ENCODE results near the gene MYO18A.

The MYO18A gene

DNA sequence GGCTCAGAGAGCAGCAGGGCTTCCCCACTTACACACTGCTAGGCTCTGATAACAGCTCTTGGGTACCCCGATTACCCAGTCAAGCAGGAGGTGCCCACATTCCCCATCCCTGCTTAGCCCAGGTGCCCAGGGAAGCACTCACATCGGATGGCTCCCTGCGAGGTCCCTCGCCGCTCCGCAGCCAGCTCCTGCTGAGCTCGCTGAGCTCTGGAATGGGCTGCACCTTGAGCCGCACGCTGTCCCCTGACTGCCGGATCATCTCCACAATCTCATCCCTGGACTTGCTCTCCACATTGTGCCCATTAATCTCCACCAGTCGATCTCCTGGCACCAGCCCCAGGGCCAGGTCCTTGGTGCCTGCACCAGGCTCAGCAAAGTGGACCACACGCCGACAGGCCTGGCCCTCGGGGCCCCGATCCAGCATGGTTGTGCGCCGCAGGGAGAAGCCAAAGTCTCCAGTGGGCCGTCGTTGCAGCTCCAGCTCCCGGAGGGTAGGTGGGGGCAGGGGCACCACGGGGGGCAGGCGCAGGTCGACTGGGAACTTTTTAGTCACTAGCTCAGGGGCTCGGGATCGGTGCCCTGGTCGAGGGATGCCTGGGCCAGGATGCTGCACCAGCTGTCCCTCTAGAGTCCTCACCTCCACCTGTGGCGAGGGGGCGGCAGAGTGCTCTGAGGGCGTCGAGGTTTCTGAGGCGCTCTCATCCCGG, 14.2 kb downstream of the MYO18A start:
- DNase-seq, result no peak

DNA sequence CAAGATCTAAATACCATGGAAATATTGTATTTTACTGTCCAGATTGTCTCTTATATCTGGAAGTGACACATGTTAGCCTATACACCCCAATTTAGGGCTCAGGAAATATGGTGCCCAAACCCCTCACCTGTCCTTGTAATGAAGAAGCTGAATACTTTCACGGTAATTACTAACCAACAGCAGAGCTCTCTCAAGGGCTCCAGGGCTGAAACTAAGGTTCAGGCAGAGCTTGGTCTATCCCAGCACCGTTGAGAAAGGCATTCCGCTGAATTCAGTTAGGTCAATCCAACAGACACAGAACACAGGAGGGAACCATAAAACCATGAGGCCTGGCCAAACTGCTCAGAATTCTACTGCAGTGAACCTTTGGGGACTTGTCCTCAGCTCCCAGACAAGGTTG, 14.9 kb downstream of the MYO18A start:
- no peak for DNase-seq

DNA sequence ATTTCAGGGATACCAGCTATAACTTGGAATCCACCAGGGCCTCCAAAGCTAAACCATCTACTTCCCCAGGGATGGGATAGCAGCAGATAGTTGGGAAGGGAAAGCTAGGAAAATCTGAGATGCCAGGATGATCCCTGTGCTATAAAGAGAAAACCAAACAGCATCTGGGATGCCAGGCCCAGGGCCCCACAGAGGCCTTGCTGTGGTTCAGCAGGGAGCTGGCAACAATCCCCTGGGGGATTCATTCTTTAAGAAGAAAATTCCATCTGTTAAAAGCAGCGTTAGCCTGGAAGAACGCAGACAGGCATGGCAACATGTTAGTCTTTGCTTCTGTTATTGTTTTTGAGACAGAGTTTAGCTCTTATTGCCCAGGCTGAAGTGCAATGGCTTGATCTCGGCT, 16.6 kb downstream of the MYO18A start:
- no peak for DNase-seq

DNA sequence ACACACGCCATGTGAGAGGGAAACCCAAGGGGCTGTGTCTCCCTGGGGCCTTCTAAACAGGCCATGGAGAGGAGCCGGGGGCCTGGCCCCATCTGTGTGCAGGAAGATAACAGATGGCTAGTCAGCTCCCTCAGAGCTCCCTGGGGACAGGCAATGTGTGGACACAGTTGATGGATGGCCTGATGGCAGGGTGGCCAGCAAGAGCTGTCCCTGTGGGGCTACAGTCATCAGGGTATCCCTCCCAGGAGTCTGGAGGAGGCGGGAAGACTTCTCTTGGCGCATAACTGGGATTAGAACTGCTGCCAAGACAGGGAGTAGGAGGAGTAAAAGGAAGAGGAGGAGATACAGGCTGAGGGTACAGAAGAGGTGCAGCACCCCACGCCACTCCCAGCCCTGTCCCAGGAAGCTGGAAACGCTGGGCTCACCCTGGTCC, 17.3 kb downstream of the MYO18A start:
- no peak for DNase-seq

DNA sequence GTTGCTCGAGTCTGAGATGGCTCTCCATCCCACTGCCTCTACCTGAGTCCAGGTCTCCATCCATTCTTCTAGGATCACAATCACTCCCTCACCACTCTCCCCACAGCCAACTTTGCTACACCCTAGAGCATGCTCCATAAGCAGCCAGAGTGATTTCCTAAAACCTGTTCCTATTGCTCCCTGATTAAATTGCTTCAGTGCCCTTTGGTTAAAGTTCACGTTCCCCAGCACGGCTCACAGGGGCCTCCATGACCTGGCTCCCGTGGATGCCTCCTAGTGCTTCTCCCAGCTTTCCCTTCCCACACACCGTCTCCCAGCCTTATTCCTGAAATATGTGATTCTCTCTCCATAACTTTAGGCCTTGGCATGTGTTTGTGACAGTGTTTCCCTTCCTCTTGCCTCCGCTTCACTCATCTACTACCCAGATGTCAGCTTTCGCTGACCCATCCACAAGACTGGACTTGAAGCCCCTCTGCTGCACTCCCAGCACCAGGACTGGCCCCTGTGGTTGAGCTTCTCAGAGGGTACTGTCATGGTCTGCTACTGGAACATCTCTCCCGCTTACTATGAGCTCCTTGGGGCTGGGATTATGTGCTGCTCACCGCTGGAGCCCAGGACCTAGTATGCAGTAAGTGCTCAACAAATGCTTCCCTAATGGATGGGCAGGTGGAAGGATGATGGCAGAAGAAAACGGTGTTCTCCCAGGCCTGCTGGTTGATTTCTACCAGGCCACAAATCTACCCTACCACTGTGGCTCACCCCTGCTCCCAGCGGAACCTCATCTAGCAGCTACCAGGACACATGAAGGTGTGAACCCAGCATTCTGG, 17.9 kb downstream of the MYO18A start:
- no peak for DNase-seq

DNA sequence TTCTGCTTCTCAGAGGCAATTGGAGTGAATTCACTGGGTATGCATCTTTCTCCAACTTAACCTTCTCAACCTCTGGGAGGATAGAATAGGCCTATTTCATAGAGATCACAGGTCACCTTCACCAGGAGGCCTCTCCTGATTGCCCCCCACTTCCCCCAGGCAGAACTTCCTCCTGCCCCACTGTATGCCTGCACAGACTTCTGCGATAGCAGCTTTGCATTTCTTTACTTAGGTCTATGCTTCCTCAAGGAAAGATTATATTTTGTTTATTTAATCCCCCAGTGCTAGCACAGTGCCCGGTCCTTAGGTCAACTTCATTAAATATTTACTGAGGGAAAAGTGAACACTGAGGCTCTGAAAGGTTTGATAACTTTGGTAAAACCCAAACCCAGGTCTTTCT, 19.9 kb downstream of the MYO18A start:
- DNase-seq, result no peak

DNA sequence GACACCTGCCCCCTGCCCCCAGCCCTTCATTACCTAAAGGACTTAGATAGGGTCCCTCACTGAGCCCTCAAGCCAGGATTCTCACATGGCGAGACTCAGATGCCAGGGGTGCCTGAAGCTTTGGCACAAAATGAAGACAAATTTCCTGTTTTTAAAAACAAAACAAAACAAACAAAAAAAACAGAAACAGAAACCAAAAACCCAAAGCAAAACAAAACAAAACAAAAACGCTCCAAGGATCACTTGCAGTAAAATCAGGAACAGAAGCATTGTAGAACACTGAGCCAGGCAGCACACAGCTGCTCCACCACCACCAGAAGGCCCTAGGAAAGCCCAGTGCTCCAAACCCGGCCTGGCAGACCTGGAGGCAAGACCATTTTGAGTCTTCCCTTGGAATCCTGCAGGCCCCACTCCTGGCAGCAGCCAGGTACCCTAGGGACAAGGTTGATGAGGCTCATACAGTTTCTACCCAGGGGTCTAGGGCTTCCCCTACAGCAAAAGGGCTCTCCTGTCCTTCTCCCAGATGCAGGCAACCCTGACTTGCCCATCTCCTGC, 20.8 kb downstream of the MYO18A start:
- DNase-seq, result no peak

DNA sequence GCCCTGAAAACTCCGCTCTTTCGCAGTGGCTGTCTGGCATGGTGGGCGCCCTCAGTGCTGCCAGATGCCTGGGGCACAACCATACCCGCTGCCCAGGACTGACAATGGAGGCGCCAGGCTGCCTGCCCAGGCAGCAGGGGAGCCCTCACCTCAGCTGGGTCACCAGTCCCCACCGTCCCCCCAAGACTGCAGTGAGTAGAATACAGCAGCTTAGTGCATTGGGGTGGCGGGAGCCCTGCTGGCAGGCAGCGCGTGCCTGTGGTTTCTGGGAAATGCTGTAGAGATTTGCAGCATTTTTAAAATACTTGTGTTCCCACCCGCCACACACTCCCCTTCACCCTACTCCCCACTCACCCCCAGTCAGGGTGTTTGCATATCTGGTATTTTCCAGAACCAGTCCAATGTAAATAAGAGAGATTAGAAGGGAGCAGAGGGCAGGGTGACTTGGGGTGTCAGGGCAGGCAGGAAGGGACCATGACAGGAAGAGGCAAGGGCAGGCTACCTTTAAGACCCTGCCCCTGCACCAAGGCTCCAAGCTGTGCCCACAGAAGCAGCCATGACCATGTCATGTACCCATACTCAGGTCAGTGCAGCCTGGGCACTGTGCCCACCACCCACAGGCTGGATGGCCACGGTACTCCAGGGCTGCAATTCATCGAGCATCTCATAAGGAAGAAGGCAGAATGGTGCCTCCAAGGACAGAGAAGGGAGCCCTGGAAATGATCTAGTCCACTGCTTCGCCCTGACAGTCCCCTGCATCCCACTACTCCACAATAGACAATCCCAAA, 21.5 kb downstream of the MYO18A start:
- peak in 22 of 51 donors; percentile 16 to 68 (median 38) for DNase-seq

DNA sequence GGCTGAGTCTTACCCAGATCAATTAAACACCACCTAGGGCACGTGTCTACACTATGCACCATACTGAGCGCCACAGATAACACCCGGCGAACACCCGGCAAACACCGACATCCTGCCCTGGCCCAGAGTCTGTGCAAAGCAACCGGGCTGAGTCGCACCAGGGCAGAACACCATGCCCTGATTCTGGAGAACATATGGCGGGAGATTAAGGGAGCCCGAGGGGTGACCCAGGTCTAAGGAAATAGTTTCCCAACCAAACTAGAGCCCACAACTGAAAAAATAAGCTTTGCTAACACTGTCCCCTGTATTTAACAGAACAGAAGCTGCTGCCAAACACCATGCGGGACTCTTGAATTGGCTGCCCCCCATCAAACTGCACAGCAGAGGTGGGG, 22.1 kb downstream of the MYO18A start:
- DNase-seq, result no peak

DNA sequence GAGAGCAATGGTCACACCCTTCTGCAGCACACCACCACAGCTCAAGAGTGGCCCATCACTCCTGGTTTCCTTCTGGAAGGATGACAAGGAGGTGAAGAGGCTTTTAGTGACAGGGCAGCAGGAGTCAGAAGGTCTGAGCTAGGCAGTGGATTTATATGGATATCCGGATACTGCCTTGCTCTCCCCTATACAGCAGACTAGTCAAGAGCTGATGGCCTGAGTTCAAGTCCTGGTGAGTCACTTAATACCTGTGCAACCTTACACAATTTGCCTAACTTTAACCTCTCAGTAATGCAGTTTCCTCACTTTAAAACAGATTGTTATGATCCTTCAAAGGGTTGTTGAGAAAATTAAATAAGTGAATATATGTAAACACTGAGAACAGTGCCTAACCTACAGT, 22.9 kb downstream of the MYO18A start:
- DNase-seq, result no peak

DNA sequence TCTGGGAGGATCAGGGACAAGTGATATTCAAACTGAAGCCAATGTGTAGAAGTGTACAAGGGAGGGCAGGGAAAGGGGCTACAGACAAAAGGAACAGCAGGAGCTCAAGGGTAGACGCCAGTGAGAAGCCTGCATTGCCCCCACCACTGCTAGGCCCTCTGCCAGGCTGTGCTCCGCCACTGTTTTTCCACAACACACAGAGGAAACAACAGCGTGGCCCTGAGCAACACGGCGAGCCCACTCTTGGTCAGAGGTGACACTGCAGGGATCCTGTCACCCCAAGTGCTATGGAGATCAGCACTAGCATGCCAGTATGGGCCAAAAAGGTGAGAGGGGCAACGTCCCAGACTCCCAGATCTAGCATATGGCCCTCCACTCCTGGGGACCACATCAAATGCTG, 23.4 kb downstream of the MYO18A start:
- peak in 5 of 51 donors; percentile 10 to 34 (median 25) for DNase-seq

DNA sequence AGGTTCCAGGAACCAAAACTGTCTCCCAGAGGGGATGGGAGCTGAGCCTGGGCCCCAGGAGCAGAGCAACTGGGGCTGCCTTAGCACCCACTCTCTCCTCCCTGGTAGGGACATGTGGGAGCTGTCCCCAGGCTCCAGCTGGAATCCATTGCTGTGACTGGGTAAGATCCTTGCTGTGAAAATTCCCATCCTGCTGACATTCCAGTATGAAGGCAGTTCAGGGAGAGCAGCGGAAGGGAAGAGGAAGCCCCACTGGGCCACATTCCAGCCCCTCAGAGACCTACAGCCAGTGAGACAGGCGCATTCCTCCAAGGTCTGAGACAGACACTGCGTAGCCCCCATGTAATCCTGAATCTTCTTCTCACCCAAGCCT, 24.2 kb downstream of the MYO18A start:
- no peak for DNase-seq

DNA sequence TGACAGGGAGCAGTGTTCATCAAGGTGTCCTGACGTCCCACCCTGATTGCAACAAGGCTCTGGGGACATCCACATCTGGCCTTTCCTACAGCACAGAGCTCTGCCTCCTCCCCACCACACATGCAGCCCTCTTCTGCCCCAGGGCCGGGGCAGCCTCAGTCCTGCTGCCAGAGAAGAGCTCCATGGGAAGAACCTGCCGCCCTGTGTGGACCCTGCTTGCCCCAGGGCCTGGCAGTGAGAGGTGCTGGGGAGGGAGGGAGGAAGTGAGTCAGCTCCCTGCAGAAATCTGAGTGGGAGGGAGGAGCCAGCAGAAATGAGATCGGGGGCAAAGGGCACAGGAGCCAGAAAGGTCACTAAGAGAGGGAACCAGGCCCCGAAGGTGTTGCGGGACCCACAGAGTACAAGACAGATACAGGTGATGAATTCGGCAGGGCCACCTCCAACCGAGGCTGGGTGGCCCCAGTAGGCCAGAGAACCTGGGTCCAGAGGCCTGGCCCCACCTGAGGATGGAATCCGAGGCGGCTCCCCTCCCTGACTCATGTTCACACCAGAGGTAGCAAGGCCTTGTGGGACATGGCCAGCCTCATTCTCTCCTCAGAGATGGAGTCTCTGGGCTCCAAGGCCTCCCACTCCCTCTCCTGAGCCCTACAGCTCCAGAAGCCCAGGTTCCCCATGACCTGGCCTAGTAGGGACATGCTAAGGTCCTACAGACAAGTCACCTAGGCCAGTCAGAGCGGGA, 24.8 kb downstream of the MYO18A start:
- peak in 6 of 51 donors; percentile 26 to 41 (median 35) for DNase-seq

DNA sequence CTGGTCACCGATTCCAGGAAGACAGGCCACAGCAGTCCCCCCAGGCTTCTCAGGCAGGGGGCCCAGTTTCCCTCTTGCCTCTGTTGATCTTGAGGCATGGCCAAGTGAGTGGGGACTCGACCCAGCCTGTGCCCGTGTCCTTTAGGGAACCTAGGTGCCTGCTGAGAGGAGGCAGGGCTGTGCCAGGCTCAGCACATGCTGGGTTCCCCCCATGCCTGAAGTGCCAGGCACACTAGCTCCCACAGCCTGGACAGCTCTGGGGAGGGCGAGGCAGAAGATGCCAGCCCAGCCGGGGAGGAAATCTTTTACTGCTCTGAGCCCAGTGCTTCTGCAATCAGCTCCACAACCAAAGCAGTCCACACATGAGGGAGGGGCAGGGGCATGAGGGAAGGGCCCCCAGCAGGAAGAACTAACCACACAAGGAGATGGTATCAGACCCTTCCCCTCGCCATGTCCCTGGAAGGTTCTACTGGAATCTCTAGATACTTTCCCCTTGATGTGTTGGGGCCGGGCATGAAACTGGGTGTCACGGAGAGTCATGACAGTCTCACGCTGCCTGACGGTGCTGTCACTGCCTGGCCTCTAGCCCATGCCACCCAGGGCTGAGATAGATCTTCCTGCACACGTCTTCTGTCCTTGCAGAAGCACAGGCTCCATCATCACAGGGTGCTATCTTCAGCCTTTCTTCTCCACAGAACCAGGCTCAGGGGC, 25.5 kb downstream of the MYO18A start:
- DNase-seq, result peak in 24 of 51 donors; percentile 23 to 74 (median 46)

DNA sequence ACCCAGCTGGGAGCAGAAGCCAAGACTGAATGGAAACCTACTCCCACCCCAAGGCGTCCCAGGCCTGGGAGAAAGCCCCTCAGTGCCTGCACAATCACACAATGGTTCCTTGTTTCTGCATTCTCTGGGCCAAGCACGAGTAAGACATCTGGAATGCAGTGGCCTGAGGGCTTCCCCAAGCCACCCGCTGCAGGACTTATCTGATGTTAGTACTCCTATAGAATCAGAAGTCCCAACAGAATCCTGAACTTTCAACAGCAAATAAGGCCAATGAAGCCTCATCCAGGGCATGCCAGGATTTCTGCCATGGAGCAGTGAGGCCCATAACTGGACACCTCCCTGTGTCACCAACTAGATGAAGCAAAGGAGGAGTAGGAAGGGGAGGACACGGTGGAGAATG, 28.6 kb downstream of the MYO18A start:
- DNase-seq, result peak in 22 of 51 donors; percentile 13 to 64 (median 38)

DNA sequence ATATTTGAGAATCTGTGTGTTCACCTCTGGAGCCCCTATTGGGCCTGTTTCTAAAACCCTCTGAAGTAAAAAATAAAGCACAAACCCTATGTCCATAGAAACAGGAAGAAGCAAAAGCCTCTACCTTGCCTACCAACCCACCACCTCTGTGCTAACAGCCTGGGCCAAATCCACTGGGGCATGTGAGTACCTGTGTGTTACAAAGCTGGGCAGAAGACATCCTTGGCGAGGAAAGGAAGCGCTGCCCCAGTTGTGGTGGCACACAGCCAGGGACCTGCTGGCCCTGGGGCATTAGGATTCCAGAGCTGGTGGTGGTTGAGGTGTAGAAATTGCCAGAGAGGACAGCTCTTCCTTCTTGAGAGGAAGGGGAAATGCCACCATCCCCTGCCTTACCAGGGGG, 30.0 kb downstream of the MYO18A start:
- peak in 1 of 51 donors; percentile 33 for DNase-seq

DNA sequence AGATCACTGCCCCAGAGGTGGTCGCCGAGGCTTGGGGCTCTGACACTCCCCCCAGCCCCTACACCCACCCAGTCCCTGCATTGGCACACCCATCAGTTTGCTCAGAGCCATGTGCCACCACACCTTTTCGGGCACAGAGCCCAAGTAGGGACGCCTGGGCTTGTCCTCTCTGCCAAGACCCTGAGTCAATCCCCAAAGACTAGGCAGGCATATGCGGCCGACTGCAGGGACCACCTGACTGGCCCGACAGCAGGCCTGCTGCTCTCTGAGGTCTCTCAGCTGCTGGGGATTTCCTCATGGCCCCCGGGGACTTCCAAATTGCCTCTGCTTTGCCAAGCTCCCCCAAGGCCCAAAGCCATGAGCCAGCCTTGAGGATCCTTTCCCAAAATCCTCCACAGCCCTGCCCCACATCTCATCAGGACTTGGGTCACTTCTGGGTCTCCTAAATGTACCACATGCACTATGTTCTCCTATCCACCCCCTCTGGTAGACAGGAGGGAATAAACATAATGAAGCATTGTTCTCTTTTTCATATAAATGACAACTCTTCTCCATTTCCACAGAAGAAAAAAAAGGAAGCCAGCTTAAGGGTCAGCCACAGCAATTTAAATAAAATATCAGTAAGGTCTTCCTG, 30.6 kb downstream of the MYO18A start:
- DNase-seq, result peak in 3 of 51 donors; percentile 24 to 32 (median 25)

DNA sequence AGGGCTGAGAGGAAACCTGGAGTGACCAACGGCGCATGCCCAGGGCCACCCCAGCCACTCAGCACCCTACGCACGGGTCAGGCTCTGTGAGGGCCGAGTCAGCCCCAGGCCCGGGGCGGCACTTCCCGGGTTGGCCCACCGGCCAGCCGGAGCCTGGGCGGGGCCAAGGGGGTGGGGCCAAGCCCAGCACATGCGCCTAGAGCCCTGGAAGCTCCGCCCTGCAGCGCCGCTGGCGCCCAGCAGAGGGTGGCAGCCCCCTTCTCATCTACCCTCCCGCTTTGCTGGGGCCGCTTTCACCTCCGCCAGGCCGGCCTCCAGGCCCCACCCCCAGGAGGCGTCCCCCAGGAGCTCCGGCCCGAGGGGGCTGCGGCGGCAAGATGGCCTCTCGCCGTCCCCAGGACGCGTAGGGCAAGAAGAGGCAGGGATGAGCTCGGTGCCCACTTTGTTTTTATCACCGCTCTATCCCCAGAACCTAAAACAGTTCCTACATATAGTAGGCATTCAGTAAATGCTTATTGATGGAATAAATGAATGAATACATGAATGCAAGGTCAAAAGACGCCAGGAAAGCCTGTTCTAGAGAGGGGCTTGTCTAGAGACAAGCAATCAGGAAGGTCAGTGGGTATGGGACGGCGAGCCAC, 31.3 kb downstream of the MYO18A start:
- DNase-seq, result peak in 50 of 51 donors; percentile 41 to 95 (median 88)

DNA sequence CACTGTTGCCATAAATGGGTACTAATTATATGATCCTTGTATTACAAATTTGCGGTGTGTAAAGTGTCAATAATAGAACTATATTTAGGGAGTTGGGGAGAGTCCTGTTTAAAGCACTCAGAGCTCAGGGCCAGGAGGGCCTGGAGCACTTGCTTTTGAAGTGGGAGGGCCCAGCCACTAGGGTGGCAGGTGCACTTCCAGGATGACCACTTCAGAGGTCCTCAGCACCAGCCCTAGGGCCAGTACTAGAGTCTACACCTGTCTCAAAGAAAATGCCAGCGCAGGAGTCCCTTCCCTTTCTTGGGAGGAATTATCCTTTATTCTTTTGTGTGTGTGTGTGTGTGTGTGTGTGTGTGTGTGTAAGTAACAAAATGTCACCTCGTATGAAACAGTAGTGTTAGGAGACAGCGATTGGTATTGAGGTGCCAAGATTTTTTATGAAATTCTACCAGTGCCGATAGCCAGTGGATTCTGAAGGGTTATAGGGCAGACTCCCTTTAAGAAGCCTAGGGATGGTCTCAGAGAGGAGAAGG, 31.9 kb downstream of the MYO18A start:
- DNase-seq, result no peak
